H7 (cell line): Measurements from ENCODE around the gene CAPN2. TPM values are rescaled to one million over a fixed set of nuclear protein-coding genes. Genes with fewer than 3 reads are reported as not detected.
"Not testable (repeated sequence)": the region's sequence is repeated elsewhere in the genome, so short reads cannot be mapped to it uniquely, and the experiment has no call there.

Experiments
- DNase-seq: peaks from one replicate; pipeline ENCODE4 v3.0.0; 2012
- H3K27me3 ChIP-seq: 2 replicates; pipeline ENCODE4 v1.6.0; 2011; ENCODE audit warnings: mild to moderate bottlenecking, low read length; ENCODE audit not compliant: control insufficient read depth, insufficient read depth
- H3K36me3 ChIP-seq: replicated peaks from 2 replicates; pipeline ENCODE4 v1.5.1; 2011; ENCODE audit warnings: low read length; ENCODE audit not compliant: control insufficient read depth, insufficient read depth
- H3K4me3 ChIP-seq: 2 replicates; pipeline ENCODE4 v1.5.1; 2011; ENCODE audit warnings: low read depth, mild to moderate bottlenecking, control low read depth, low read length, moderate library complexity; ENCODE audit not compliant: insufficient read depth
- total RNA-seq: library from RNA; depleted of rRNA; stranded (reverse); fragments of >200 nt; shearing (Covaris generic); gene quantifications from 2 replicates; pipeline ENCODE4 v1.2.3, GENCODE V29; 2014

Gene CAPN2
- total RNA-seq, 1 experiment from 2014 or later: 46.8 TPM

GRCh38 chr1:223780318-223780717, 68.0 kb downstream of the CAPN2 start:
- peaks cover 9% of the 10 kb centered on the region for H3K36me3 ChIP-seq
- DNase-seq: no peak
- no peak overlapping the region for H3K4me3 ChIP-seq
- H3K27me3 ChIP-seq: no peaks in the 10 kb centered on the region

- no peak for DNase-seq
- peaks cover 9% of the 10 kb centered on the region for H3K36me3 ChIP-seq
- no peak overlapping the region for H3K4me3 ChIP-seq
These were observed 68.6 kb downstream of the CAPN2 start for GRCh38 chr1:223780949-223781348.

GRCh38 chr1:223783676-223784075, 71.3 kb downstream of the CAPN2 start:
- H3K4me3 ChIP-seq: no peak overlapping the region
- no peak for DNase-seq
- peaks cover 5% of the 10 kb centered on the region for H3K36me3 ChIP-seq
- H3K27me3 ChIP-seq: no peaks in the 10 kb centered on the region

More at GRCh38 chr1:223780949-223781348, 68.6 kb downstream of the CAPN2 start:
- H3K27me3 ChIP-seq: no peaks in the 10 kb centered on the region

GRCh38 chr1:223784541-223784940, 72.2 kb downstream of the CAPN2 start:
- Histone ChIP-seq H3K4me3 (no peak overlapping the region), H3K27me3 (no peaks in the 10 kb centered on the region), H3K36me3 (peaks cover 6% of the 10 kb centered on the region)
- DNase-seq: no peak

- Histone ChIP-seq H3K36me3 (peaks cover 3% of the 10 kb centered on the region; the same call in 1 of the 2 replicates), H3K4me3 (no peak overlapping the region), H3K27me3 (no peaks in the 10 kb centered on the region)
- DNase-seq: no peak
These were observed 73.5 kb downstream of the CAPN2 start for GRCh38 chr1:223785808-223786207.

- no peak overlapping the region for H3K4me3 ChIP-seq
- peaks cover 3% of the 10 kb centered on the region; the same call in 1 of the 2 replicates for H3K36me3 ChIP-seq
- no peak for DNase-seq
- no peaks in the 10 kb centered on the region for H3K27me3 ChIP-seq
These were observed 76.5 kb downstream of the CAPN2 start for GRCh38 chr1:223788746-223789415.

GRCh38 chr1:223792046-223792445, 79.7 kb downstream of the CAPN2 start:
- DNase-seq: no peak
- Histone ChIP-seq H3K36me3 (peaks cover 6% of the 10 kb centered on the region), H3K27me3 (no peaks in the 10 kb centered on the region), H3K4me3 (no peak overlapping the region)

GRCh38 chr1:223793716-223794115, 81.4 kb downstream of the CAPN2 start:
- H3K36me3 ChIP-seq: peaks cover 8% of the 10 kb centered on the region
- H3K4me3 ChIP-seq: no peak overlapping the region
- H3K27me3 ChIP-seq: no peaks in the 10 kb centered on the region
- no peak for DNase-seq

GRCh38 chr1:223794136-223794880, 82.0 kb downstream of the CAPN2 start:
- Histone ChIP-seq H3K4me3 (no peak overlapping the region), H3K27me3 (no peaks in the 10 kb centered on the region), H3K36me3 (peaks cover 7% of the 10 kb centered on the region)
- no peak for DNase-seq

- H3K36me3 ChIP-seq: peaks cover 13% of the 10 kb centered on the region
- no peaks in the 10 kb centered on the region for H3K27me3 ChIP-seq
- H3K4me3 ChIP-seq: no peak overlapping the region
- no peak for DNase-seq
These were observed 83.9 kb downstream of the CAPN2 start for GRCh38 chr1:223796210-223796609.

- Histone ChIP-seq H3K4me3 (no peak overlapping the region), H3K36me3 (peaks cover 25% of the 10 kb centered on the region), H3K27me3 (no peaks in the 10 kb centered on the region)
- no peak for DNase-seq
These were observed 89.7 kb downstream of the CAPN2 start for GRCh38 chr1:223802032-223802431.

GRCh38 chr1:223802602-223803001, 90.3 kb downstream of the CAPN2 start:
- Histone ChIP-seq H3K27me3 (no peaks in the 10 kb centered on the region), H3K4me3 (no peak overlapping the region), H3K36me3 (peaks cover 25% of the 10 kb centered on the region)
- no peak for DNase-seq

GRCh38 chr1:223803211-223803610, 90.9 kb downstream of the CAPN2 start:
- no peak overlapping the region for H3K4me3 ChIP-seq
- no peak for DNase-seq
- peaks cover 24% of the 10 kb centered on the region for H3K36me3 ChIP-seq
- no peaks in the 10 kb centered on the region for H3K27me3 ChIP-seq

- H3K4me3 ChIP-seq, H3K27me3 ChIP-seq, DNase-seq, H3K36me3 ChIP-seq: not testable (repeated sequence)
These were observed 97.6 kb downstream of the CAPN2 start for GRCh38 chr1:223809905-223810304.

GRCh38 chr1:223810586-223810985, 98.2 kb downstream of the CAPN2 start:
- DNase-seq: no peak
- Histone ChIP-seq H3K36me3 (peaks cover 3% of the 10 kb centered on the region; the same call in 1 of the 2 replicates), H3K27me3 (no peaks in the 10 kb centered on the region), H3K4me3 (no peak overlapping the region)
